ENCODE data around the gene LRRC14B.

DNA sequence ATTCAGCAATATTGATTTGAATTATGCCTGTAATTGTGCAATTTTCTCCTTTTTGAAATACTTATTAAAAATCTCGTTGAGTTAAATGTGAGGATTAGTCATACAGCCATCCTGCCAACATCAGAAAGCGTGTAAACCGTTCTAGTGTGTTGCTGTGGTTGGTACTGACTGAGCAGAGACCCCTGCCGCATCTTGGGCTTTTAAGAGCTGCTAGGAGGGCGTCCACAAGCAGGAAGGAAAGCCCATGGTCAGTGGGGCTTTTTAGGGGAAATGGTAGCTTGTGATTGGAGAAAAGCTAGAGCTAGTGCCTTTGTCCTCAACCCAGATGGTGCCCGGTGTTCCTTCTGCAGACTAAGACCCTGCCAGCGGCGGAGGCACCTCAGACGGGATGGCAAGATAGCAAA lies 28.2 kb downstream of the LRRC14B start:
- TF ChIP-seq, protein P1, sequence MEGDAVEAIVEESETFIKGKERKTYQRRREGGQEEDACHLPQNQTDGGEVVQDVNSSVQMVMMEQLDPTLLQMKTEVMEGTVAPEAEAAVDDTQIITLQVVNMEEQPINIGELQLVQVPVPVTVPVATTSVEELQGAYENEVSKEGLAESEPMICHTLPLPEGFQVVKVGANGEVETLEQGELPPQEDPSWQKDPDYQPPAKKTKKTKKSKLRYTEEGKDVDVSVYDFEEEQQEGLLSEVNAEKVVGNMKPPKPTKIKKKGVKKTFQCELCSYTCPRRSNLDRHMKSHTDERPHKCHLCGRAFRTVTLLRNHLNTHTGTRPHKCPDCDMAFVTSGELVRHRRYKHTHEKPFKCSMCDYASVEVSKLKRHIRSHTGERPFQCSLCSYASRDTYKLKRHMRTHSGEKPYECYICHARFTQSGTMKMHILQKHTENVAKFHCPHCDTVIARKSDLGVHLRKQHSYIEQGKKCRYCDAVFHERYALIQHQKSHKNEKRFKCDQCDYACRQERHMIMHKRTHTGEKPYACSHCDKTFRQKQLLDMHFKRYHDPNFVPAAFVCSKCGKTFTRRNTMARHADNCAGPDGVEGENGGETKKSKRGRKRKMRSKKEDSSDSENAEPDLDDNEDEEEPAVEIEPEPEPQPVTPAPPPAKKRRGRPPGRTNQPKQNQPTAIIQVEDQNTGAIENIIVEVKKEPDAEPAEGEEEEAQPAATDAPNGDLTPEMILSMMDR (IDR thresholded peaks at IDR 0.05): no peak
- TF ChIP-seq POLR2A (IDR thresholded peaks at IDR 0.05): no peak

Data from vagina (tissue), 2 donors.